H1 (cell line): Measurements from ENCODE around the gene HIVEP3. TPM values are rescaled to one million over a fixed set of nuclear protein-coding genes. Genes with fewer than 3 reads are reported as not detected.

Experiments used
- BCL11A ChIP-seq, 2 experiments: IDR thresholded peaks; one replicate each; pipeline ENCODE4 v1.6.1; 2011; ENCODE audit warnings: low read depth in 2 of 2, low read length in 2 of 2, mild to moderate bottlenecking in 2 of 2
- CBX5 ChIP-seq: fragments of 300-800, 300-1000 bp; sonication (generic); IDR thresholded peaks from 2 replicates; pipeline ENCODE4 v1.7.1; 2016; ENCODE audit warnings: antibody characterized with exemption, low read length, low read depth
- CTCF ChIP-seq, 3 experiments: IDR thresholded peaks; 1 replicate in 2 of 3; 2 replicates in 1 of 3; pipeline versions ENCODE4 v1.5.1 to v1.6.1; 2011; ENCODE audit warnings: low read length in 3 of 3, mild to moderate bottlenecking in 3 of 3, inconsistent platforms in 2 of 3, low read depth in 1 of 3, moderate library complexity in 1 of 3; ENCODE audit not compliant: insufficient read depth in 1 of 3; ENCODE audit errors: control extremely low read depth in 1 of 3
- E2F6 ChIP-seq: IDR thresholded peaks from 2 replicates; pipeline ENCODE4 v1.6.1; 2012; ENCODE audit warnings: inconsistent platforms
- FOSL1 ChIP-seq: IDR thresholded peaks from 2 replicates; pipeline ENCODE4 v1.6.1; 2011; ENCODE audit warnings: mild to moderate bottlenecking, low read depth, low read length, moderate library complexity; ENCODE audit not compliant: insufficient read depth
- JUND ChIP-seq: IDR thresholded peaks from 2 replicates; pipeline ENCODE4 v1.6.1; 2011; ENCODE audit warnings: mild to moderate bottlenecking, improper control_type of control experiment, low read length
- MAFK ChIP-seq: IDR thresholded peaks from 2 replicates; pipeline ENCODE4 v1.6.1; 2012; ENCODE audit warnings: low read depth, mild to moderate bottlenecking, improper control_type of control experiment, low read length
- polyA plus RNA-seq, 7 experiments: library from polyadenylated mRNA; depleted of rRNA in 3 of 7; stranded (reverse) in 5 of 7; unstranded in 2 of 7; fragments of >200 nt in 5 of 7; fragments of 200-250 nt in 2 of 7; gene quantifications; 1 replicate in 5 of 7; 2 replicates in 1 of 7; 4 replicates in 1 of 7; pipeline versions ENCODE4 v1.2.1 to v1.2.3, GENCODE V29; 2011 to 2013; ENCODE audit warnings: missing spikeins in 2 of 7, mixed read lengths in 2 of 7
- total RNA-seq: library from RNA; stranded (reverse); fragmentation: NEBNext Ultra II Directional; extraction: Animal tissue kit (Norgen Biotek cat#: 25700); gene quantifications from 2 replicates; pipeline ENCODE4 v1.2.1, GENCODE V29; 2021

Gene HIVEP3
- total and polyA plus RNA-seq, 2 of the 8 experiments (the other 6 are each of a cell fraction or from before 2014, with no cell fraction given), result 0.24 to 0.69 TPM

DNA sequence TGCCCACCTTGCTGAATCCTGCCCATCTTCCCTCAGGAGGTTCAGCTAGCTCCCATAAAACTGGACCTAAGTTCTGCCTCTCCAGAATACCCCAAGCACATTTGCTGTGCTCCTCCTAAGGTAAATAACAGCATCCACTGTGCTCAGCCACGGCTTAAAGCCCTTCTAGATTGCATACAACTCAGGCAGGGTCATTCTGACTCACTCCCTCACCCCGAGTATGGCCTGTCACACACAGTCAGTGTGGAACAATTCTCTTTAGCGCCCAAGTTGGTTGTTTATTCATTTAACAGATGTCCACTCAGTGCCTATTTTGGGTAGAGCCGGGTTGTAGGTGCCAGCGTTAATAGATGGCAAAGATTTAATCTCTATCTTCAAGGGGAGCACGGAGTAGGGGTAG is 286.8 kb downstream of the HIVEP3 start (continued):
- TF ChIP-seq CTCF (IDR thresholded peaks at IDR 0.05; ENCODE audit: control extremely low read depth in 1 of 3, insufficient read depth in 1 of 3, low read depth in 1 of 3, low read length in 3 of 3) (no peak), BCL11A (IDR thresholded peaks at IDR 0.05; ENCODE audit: low read depth in 2 of 2, low read length in 2 of 2) (no peak), CBX5 (no peak), E2F6 (no peak), JUND (no peak), FOSL1 (no peak), MAFK (no peak)
